Measurements from ENCODE around the gene PRPF8. TPM values are rescaled to one million over a fixed set of nuclear protein-coding genes. Genes with fewer than 3 reads are reported as not detected.

The PRPF8 gene
- total and polyA plus RNA-seq, 2 of the 13 experiments (the other 11 are each of a cell fraction or from before 2014, with no cell fraction given) = 112 to 179 TPM

DNA sequence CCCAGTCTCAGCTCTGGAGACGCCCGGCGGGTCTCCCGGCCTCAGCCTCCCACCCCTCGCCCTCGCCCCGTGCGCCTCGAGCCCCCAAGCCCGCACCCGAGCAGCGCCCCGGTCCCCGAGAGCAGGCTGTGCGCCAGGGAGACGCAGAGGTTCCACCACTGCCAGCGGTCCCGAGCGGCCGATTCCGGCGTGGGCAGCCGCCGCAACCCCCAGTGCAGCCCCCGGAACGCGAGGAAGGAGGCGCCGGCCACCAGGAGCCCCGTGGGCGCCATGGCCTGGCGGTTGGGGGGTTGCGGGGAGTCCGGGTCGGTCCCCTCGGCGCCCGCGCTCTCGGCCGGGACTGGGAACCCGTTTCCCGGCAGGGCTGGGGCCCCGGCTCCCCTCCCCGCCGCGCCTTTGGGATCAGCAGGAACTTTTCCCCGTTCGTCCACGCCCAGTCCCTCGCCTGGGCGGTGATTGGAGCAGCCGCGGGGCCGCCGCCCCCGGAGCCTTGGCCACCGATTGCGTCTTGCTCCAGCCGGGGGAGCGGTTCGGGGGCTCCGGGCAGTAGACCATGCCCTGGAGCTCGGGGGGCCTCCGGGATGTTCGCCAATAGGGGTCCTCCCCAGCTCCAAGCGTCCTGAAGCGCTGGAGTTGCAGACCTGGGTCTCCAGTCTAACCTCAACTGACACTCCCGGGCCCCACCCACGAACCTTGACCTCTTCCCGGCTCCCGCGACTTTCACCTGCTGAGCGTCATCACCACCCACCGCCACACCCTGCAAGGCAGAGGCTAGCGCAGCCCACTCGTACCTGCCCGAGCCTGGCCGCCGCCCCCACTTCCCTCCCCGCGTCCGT lies 25.5 kb upstream of the PRPF8 start, which contains the start of gene TLCD2 (continued):
- TF ChIP-seq, protein P1, sequence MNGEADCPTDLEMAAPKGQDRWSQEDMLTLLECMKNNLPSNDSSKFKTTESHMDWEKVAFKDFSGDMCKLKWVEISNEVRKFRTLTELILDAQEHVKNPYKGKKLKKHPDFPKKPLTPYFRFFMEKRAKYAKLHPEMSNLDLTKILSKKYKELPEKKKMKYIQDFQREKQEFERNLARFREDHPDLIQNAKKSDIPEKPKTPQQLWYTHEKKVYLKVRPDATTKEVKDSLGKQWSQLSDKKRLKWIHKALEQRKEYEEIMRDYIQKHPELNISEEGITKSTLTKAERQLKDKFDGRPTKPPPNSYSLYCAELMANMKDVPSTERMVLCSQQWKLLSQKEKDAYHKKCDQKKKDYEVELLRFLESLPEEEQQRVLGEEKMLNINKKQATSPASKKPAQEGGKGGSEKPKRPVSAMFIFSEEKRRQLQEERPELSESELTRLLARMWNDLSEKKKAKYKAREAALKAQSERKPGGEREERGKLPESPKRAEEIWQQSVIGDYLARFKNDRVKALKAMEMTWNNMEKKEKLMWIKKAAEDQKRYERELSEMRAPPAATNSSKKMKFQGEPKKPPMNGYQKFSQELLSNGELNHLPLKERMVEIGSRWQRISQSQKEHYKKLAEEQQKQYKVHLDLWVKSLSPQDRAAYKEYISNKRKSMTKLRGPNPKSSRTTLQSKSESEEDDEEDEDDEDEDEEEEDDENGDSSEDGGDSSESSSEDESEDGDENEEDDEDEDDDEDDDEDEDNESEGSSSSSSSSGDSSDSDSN (CRISPR knock-in tag; IDR thresholded peaks at IDR 0.05) = peak; percentile 71; the same call in 1 of the 2 replicates
- TF ChIP-seq U2AF2 (IDR thresholded peaks at IDR 0.05; ENCODE audit: low read depth, low read length) (no peak), DPF2 (CRISPR knock-in tag; IDR thresholded peaks at IDR 0.05; ENCODE audit: borderline replicate concordance, low read depth) (no peak), CHCHD3 (CRISPR knock-in tag; IDR thresholded peaks at IDR 0.05) (no peak), HOXA3 (CRISPR knock-in tag; IDR thresholded peaks at IDR 0.05) (peak; percentile 42; the same call in 1 of the 2 replicates), IKZF1 (IDR thresholded peaks at IDR 0.05) (no peak), SP2 (CRISPR knock-in tag; IDR thresholded peaks at IDR 0.05) (peak; percentile 46; the same call in 1 of the 2 replicates), RARA (CRISPR knock-in tag; IDR thresholded peaks at IDR 0.05) (peak; percentile 31; the same call in 1 of the 2 replicates), CCDC6 (CRISPR knock-in tag; IDR thresholded peaks at IDR 0.05) (no peak), ZNF264 (CRISPR knock-in tag; IDR thresholded peaks at IDR 0.05) (no peak), NFIC (IDR thresholded peaks at IDR 0.05; ENCODE audit: low read length) (no peak), TBX3 (IDR thresholded peaks at IDR 0.05; ENCODE audit: borderline replicate concordance) (no peak), ZNF790 (CRISPR knock-in tag; IDR thresholded peaks at IDR 0.05; ENCODE audit: borderline replicate concordance) (no peak), PAF1 (CRISPR knock-in tag; IDR thresholded peaks at IDR 0.05) (no peak), ZNF343 (CRISPR knock-in tag; IDR thresholded peaks at IDR 0.05) (no peak), RBAK (CRISPR knock-in tag; IDR thresholded peaks at IDR 0.05) (no peak), MIER3 (CRISPR knock-in tag; IDR thresholded peaks at IDR 0.05; ENCODE audit: borderline replicate concordance) (no peak), YEATS2 (CRISPR knock-in tag; IDR thresholded peaks at IDR 0.05; ENCODE audit: borderline replicate concordance) (no peak), ZNF709 (CRISPR knock-in tag; IDR thresholded peaks at IDR 0.05) (no peak)
- TF ChIP-seq, protein P2, sequence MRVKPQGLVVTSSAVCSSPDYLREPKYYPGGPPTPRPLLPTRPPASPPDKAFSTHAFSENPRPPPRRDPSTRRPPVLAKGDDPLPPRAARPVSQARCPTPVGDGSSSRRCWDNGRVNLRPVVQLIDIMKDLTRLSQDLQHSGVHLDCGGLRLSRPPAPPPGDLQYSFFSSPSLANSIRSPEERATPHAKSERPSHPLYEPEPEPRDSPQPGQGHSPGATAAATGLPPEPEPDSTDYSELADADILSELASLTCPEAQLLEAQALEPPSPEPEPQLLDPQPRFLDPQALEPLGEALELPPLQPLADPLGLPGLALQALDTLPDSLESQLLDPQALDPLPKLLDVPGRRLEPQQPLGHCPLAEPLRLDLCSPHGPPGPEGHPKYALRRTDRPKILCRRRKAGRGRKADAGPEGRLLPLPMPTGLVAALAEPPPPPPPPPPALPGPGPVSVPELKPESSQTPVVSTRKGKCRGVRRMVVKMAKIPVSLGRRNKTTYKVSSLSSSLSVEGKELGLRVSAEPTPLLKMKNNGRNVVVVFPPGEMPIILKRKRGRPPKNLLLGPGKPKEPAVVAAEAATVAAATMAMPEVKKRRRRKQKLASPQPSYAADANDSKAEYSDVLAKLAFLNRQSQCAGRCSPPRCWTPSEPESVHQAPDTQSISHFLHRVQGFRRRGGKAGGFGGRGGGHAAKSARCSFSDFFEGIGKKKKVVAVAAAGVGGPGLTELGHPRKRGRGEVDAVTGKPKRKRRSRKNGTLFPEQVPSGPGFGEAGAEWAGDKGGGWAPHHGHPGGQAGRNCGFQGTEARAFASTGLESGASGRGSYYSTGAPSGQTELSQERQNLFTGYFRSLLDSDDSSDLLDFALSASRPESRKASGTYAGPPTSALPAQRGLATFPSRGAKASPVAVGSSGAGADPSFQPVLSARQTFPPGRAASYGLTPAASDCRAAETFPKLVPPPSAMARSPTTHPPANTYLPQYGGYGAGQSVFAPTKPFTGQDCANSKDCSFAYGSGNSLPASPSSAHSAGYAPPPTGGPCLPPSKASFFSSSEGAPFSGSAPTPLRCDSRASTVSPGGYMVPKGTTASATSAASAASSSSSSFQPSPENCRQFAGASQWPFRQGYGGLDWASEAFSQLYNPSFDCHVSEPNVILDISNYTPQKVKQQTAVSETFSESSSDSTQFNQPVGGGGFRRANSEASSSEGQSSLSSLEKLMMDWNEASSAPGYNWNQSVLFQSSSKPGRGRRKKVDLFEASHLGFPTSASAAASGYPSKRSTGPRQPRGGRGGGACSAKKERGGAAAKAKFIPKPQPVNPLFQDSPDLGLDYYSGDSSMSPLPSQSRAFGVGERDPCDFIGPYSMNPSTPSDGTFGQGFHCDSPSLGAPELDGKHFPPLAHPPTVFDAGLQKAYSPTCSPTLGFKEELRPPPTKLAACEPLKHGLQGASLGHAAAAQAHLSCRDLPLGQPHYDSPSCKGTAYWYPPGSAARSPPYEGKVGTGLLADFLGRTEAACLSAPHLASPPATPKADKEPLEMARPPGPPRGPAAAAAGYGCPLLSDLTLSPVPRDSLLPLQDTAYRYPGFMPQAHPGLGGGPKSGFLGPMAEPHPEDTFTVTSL (CRISPR knock-in tag; IDR thresholded peaks at IDR 0.05; ENCODE audit: borderline replicate concordance) = no peak
- TF ChIP-seq, protein P3, sequence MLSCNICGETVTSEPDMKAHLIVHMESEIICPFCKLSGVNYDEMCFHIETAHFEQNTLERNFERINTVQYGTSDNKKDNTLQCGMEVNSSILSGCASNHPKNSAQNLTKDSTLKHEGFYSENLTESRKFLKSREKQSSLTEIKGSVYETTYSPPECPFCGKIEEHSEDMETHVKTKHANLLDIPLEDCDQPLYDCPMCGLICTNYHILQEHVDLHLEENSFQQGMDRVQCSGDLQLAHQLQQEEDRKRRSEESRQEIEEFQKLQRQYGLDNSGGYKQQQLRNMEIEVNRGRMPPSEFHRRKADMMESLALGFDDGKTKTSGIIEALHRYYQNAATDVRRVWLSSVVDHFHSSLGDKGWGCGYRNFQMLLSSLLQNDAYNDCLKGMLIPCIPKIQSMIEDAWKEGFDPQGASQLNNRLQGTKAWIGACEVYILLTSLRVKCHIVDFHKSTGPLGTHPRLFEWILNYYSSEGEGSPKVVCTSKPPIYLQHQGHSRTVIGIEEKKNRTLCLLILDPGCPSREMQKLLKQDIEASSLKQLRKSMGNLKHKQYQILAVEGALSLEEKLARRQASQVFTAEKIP (CRISPR knock-in tag; IDR thresholded peaks at IDR 0.05; ENCODE audit: borderline replicate concordance) = no peak
